GM12872 (cell line): ENCODE results near the gene RIN2.

Experiments
- TF ChIP-seq, protein P1 (sequence below): IDR thresholded peaks from 3 replicates; pipeline ENCODE4 v1.5.1; 2011; ENCODE audit warnings: low read depth, mild to moderate bottlenecking, low read length, moderate library complexity; ENCODE audit not compliant: insufficient read depth

Gene RIN2

GRCh38 chr20:19802492-19803158 lies 44.6 kb downstream of the RIN2 start:
- TF ChIP-seq, protein P1, sequence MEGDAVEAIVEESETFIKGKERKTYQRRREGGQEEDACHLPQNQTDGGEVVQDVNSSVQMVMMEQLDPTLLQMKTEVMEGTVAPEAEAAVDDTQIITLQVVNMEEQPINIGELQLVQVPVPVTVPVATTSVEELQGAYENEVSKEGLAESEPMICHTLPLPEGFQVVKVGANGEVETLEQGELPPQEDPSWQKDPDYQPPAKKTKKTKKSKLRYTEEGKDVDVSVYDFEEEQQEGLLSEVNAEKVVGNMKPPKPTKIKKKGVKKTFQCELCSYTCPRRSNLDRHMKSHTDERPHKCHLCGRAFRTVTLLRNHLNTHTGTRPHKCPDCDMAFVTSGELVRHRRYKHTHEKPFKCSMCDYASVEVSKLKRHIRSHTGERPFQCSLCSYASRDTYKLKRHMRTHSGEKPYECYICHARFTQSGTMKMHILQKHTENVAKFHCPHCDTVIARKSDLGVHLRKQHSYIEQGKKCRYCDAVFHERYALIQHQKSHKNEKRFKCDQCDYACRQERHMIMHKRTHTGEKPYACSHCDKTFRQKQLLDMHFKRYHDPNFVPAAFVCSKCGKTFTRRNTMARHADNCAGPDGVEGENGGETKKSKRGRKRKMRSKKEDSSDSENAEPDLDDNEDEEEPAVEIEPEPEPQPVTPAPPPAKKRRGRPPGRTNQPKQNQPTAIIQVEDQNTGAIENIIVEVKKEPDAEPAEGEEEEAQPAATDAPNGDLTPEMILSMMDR = peak; percentile 22; the same call in 1 of the 3 replicates

DNA sequence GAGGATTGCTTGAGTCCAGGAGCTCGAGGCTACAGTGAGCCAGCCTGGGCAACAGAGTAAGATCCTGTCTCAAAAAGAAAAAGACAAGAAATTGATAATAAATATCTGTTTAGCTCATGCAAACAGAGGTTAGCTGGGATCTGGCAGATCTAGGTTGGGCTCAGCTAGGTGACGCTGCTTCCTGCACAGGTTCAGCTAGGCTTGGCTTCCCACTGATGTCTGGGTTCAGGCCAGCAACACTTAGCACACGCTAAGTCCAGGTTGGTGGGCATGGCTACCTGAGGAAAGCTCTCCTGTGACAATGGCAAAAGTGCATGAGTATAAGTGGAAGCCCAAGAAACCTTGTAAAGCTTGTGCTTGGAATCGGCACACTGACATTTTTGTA lies 48.7 kb downstream of the RIN2 start:
- TF ChIP-seq, protein P1 = no peak

GRCh38 chr20:19807191-19807945 lies 49.3 kb downstream of the RIN2 start:
- TF ChIP-seq, protein P1 = no peak
